Measurements from ENCODE around the gene AMIGO3. TPM values are rescaled to one million over a fixed set of nuclear protein-coding genes. Genes with fewer than 3 reads are reported as not detected.

Gene AMIGO3
- total RNA-seq, 2 donors from 2014 or later: not detected

GRCh38 chr3:49717211-49717958, 2.1 kb downstream of the AMIGO3 start:
- ATAC-seq (no peak), DNase-seq (ENCODE audit: low spot score in 2 of 2) (peak in 1 of 2 donors; percentile 54)
- Mint-ChIP-seq H3K27ac (no peak overlapping the region), H3K36me3 (peaks cover under 1% of the 10 kb centered on the region in 2 donors), H3K9me3 (no peaks in the 10 kb centered on the region)

- Mint-ChIP-seq H3K9me3 (no peaks in the 10 kb centered on the region), H3K36me3 (no peaks in the 10 kb centered on the region), H3K27ac (no peak overlapping the region)
- ATAC-seq: no peak
- peak in 1 of 2 donors; percentile 54 for DNase-seq (ENCODE audit: low spot score in 2 of 2)
These were observed 2.7 kb downstream of the AMIGO3 start for GRCh38 chr3:49716691-49717210.

- no peaks in the 10 kb centered on the region for H3K9me3 Mint-ChIP-seq
- ATAC-seq: no peak
- H3K36me3 Mint-ChIP-seq: no peaks in the 10 kb centered on the region
- no peak overlapping the region for H3K27ac Mint-ChIP-seq
- no peak for DNase-seq (ENCODE audit: low spot score in 2 of 2)
These were observed 3.3 kb downstream of the AMIGO3 start for GRCh38 chr3:49716169-49716568.

- ATAC-seq: no peak
These were observed 3.8 kb downstream of the AMIGO3 start for GRCh38 chr3:49715611-49716121.

GRCh38 chr3:49714728-49715550, 4.5 kb downstream of the AMIGO3 start:
- no peaks in the 10 kb centered on the region for H3K36me3 Mint-ChIP-seq
- ATAC-seq: no peak
- DNase-seq (ENCODE audit: low spot score in 2 of 2): peak in 1 of 2 donors; percentile 54
- H3K9me3 Mint-ChIP-seq: no peaks in the 10 kb centered on the region
- H3K27ac Mint-ChIP-seq: peak overlapping the region; percentile 22 to 23

More at GRCh38 chr3:49715611-49716121, 3.8 kb downstream of the AMIGO3 start:
- peak in 1 of 2 donors; percentile 54 for DNase-seq (ENCODE audit: low spot score in 2 of 2)
- Mint-ChIP-seq H3K9me3 (no peaks in the 10 kb centered on the region), H3K36me3 (no peaks in the 10 kb centered on the region), H3K27ac (peak overlapping the region; percentile 22 to 23)

- DNase-seq (ENCODE audit: low spot score in 2 of 2) (peak in 1 of 2 donors; percentile 54), ATAC-seq (no peak)
- Mint-ChIP-seq H3K27ac (no peak overlapping the region), H3K9me3 (no peaks in the 10 kb centered on the region), H3K36me3 (no peaks in the 10 kb centered on the region)
These were observed 6.0 kb downstream of the AMIGO3 start for GRCh38 chr3:49713336-49714105.

- no peak overlapping the region for H3K27ac Mint-ChIP-seq
- DNase-seq (ENCODE audit: low spot score in 2 of 2): no peak
- H3K36me3 Mint-ChIP-seq: no peaks in the 10 kb centered on the region
- no peaks in the 10 kb centered on the region for H3K9me3 Mint-ChIP-seq
- no peak for ATAC-seq
These were observed 6.7 kb downstream of the AMIGO3 start for GRCh38 chr3:49712631-49713317.

GRCh38 chr3:49712166-49712565, 7.3 kb downstream of the AMIGO3 start:
- Mint-ChIP-seq H3K36me3 (no peaks in the 10 kb centered on the region), H3K9me3 (no peaks in the 10 kb centered on the region), H3K27ac (peak overlapping the region in 1 of 2 donors; percentile 8)
- ATAC-seq (no peak), DNase-seq (ENCODE audit: low spot score in 2 of 2) (no peak)

- DNase-seq (ENCODE audit: low spot score in 2 of 2): no peak
- no peaks in the 10 kb centered on the region for H3K36me3 Mint-ChIP-seq
- no peaks in the 10 kb centered on the region for H3K9me3 Mint-ChIP-seq
- H3K27ac Mint-ChIP-seq: peak overlapping the region; percentile 8 to 37
- no peak for ATAC-seq
These were observed 8.0 kb downstream of the AMIGO3 start for GRCh38 chr3:49711489-49711888.

GRCh38 chr3:49709852-49710251, 9.6 kb downstream of the AMIGO3 start:
- Mint-ChIP-seq H3K9me3 (no peaks in the 10 kb centered on the region), H3K36me3 (no peaks in the 10 kb centered on the region), H3K27ac (no peak overlapping the region)
- DNase-seq (ENCODE audit: low spot score in 2 of 2): no peak
- no peak for ATAC-seq

GRCh38 chr3:49707113-49707480, 12.4 kb downstream of the AMIGO3 start:
- Mint-ChIP-seq H3K27ac (no peak overlapping the region), H3K9me3 (no peaks in the 10 kb centered on the region), H3K36me3 (no peaks in the 10 kb centered on the region)
- DNase-seq (ENCODE audit: low spot score in 2 of 2): no peak
- ATAC-seq: no peak

- Mint-ChIP-seq H3K27ac (no peak overlapping the region), H3K9me3 (no peaks in the 10 kb centered on the region), H3K36me3 (no peaks in the 10 kb centered on the region)
- ATAC-seq: no peak
- no peak for DNase-seq (ENCODE audit: low spot score in 2 of 2)
These were observed 12.9 kb downstream of the AMIGO3 start for GRCh38 chr3:49706456-49707112.

GRCh38 chr3:49705390-49705960, 14.0 kb downstream of the AMIGO3 start:
- ATAC-seq (no peak), DNase-seq (ENCODE audit: low spot score in 2 of 2) (no peak)
- H3K9me3 Mint-ChIP-seq: no peaks in the 10 kb centered on the region
- no peak overlapping the region for H3K27ac Mint-ChIP-seq
- H3K36me3 Mint-ChIP-seq: no peaks in the 10 kb centered on the region

- Mint-ChIP-seq H3K36me3 (no peaks in the 10 kb centered on the region), H3K27ac (peak overlapping the region in 1 of 2 donors; percentile 59), H3K9me3 (no peaks in the 10 kb centered on the region)
- DNase-seq (ENCODE audit: low spot score in 2 of 2): no peak
- ATAC-seq: no peak
These were observed 14.9 kb downstream of the AMIGO3 start for GRCh38 chr3:49704629-49705028.

GRCh38 chr3:49703956-49704355, 15.5 kb downstream of the AMIGO3 start:
- ATAC-seq (no peak), DNase-seq (ENCODE audit: low spot score in 2 of 2) (no peak)
- H3K36me3 Mint-ChIP-seq: no peaks in the 10 kb centered on the region
- H3K27ac Mint-ChIP-seq: peak overlapping the region in 1 of 2 donors; percentile 59
- no peaks in the 10 kb centered on the region for H3K9me3 Mint-ChIP-seq

All from activated naive CD4-positive, alpha-beta T cell treated with anti-CD3 and anti-CD28 coated beads, Interleukin-2, amount 50 U/mL, for 72 hours (primary cell).